Gastrocnemius medialis (tissue), 4 donors: ENCODE measurements around the gene TMC8.

Source experiments
- POLR2A ChIP-seq, 2 donors: fragments of 450-650 bp; IDR thresholded peaks; one replicate each; pipeline ENCODE4 v1.6.1; 2017; ENCODE audit warnings: antibody characterized with exemption in 2 of 2, mild to moderate bottlenecking in 2 of 2, moderate library complexity in 2 of 2
- TF ChIP-seq, protein P1 (sequence below), 5 experiments: fragments of 450-650 bp in 3 of 5; fragments of 200-600 bp in 2 of 5; sonication (generic) in 2 of 5; IDR thresholded peaks in 4 of 5; conservative IDR thresholded peaks in 1 of 5; 1 replicate in 4 of 5; 2 replicates in 1 of 5; pipeline ENCODE4 v1.5.1; 2016 to 2019; ENCODE audit warnings: antibody characterized with exemption in 5 of 5, mild to moderate bottlenecking in 3 of 5, moderate library complexity in 3 of 5

DNA sequence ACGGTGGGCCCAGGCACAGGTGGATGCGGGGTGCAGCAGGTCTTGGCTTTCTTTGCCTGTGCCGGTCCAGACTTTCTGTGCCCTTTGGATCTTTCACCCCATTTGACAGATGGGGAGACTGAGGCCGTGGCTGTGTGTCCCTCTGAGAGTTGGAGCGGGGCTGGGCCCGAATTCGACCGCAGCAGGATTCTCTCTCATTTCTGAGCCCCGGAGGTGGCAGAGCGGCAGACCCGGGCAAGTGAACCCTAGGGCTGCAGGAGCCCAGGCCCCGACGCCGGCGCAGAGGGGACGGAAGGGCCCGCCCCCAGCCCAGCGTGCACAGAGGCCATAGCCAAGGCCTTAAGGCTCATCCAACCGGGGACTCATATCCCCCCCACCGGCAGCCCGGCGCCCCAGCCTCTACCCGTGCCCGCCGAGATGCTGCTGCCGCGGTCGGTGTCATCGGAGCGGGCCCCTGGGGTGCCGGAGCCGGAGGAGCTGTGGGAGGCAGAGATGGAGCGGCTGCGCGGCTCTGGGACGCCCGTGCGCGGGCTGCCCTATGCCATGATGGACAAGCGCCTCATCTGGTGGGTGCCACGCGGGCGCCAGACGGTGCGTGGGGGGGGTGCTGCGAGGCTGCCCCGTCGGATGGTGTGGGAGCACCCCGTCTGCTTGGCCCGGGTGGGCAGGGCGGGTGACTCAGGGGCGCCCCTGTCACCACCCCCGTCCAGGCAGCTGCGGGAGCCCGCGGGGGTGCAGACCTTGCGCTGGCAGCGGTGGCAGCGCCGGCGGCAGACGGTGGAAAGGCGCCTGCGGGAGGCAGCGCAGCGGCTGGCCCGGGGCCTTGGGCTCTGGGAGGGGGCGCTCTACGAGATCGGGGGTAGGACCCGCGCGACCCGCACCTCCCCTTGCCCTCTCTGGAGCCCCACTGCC is 857 bp downstream of the TMC8 start:
- TF ChIP-seq, protein P1, sequence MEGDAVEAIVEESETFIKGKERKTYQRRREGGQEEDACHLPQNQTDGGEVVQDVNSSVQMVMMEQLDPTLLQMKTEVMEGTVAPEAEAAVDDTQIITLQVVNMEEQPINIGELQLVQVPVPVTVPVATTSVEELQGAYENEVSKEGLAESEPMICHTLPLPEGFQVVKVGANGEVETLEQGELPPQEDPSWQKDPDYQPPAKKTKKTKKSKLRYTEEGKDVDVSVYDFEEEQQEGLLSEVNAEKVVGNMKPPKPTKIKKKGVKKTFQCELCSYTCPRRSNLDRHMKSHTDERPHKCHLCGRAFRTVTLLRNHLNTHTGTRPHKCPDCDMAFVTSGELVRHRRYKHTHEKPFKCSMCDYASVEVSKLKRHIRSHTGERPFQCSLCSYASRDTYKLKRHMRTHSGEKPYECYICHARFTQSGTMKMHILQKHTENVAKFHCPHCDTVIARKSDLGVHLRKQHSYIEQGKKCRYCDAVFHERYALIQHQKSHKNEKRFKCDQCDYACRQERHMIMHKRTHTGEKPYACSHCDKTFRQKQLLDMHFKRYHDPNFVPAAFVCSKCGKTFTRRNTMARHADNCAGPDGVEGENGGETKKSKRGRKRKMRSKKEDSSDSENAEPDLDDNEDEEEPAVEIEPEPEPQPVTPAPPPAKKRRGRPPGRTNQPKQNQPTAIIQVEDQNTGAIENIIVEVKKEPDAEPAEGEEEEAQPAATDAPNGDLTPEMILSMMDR (IDR thresholded peaks at IDR 0.05 in 4 of 5, conservative IDR thresholded peaks at IDR 0.05 in 1 of 5) = no peak
- no peak for TF ChIP-seq POLR2A (IDR thresholded peaks at IDR 0.05)
